Osteoblast (primary cell): Measurements from ENCODE around the gene AP5Z1. TPM values are rescaled to one million over a fixed set of nuclear protein-coding genes. Genes with fewer than 3 reads are reported as not detected.

ENCODE experiments used
- DNase-seq: peaks from one replicate; pipeline ENCODE4 v3.0.0; 2011; ENCODE audit warnings: low spot score, mixed read lengths; ENCODE audit not compliant: insufficient read length; ENCODE audit errors: missing footprints
- H2AFZ ChIP-seq: 2 replicates; pipeline ENCODE4 v1.6.0; 2011; ENCODE audit warnings: mild to moderate bottlenecking, low read length
- H3K27ac ChIP-seq: 2 replicates; pipeline ENCODE4 v1.5.1; 2011; ENCODE audit warnings: mild to moderate bottlenecking, low read depth, low read length, moderate library complexity
- H3K27me3 ChIP-seq: 2 replicates; pipeline ENCODE4 v1.6.0; 2012; ENCODE audit warnings: mild to moderate bottlenecking, control low read depth, inconsistent platforms, low read length, moderate library complexity; ENCODE audit not compliant: insufficient read depth
- H3K36me3 ChIP-seq: 2 replicates; pipeline ENCODE4 v1.5.1; 2011; ENCODE audit warnings: mild to moderate bottlenecking, low read length, control low read depth, moderate library complexity; ENCODE audit not compliant: insufficient read depth
- H3K4me1 ChIP-seq: 2 replicates; pipeline ENCODE4 v1.5.1; 2011; ENCODE audit warnings: mild to moderate bottlenecking, low read length, control low read depth, moderate library complexity; ENCODE audit not compliant: insufficient read depth
- H3K4me2 ChIP-seq: 2 replicates; pipeline ENCODE4 v1.6.0; 2011; ENCODE audit warnings: mild to moderate bottlenecking, low read length; ENCODE audit not compliant: insufficient read depth
- H3K4me3 ChIP-seq: fragments of 200-600 bp; sonication (generic); 3 replicates; pipeline ENCODE4 v1.5.1; 2012; ENCODE audit warnings: mild to moderate bottlenecking, low read length, inconsistent platforms; ENCODE audit not compliant: insufficient read depth
- H3K79me2 ChIP-seq: 2 replicates; pipeline ENCODE4 v1.6.0; 2012; ENCODE audit warnings: mild to moderate bottlenecking, low read length, control low read depth, inconsistent platforms; ENCODE audit not compliant: insufficient read depth
- H3K9me3 ChIP-seq: 2 replicates; pipeline ENCODE4 v1.5.1; 2011; ENCODE audit warnings: low read depth, low read length, control low read depth
- H4K20me1 ChIP-seq: 2 replicates; pipeline ENCODE4 v1.6.0; 2012; ENCODE audit warnings: mild to moderate bottlenecking, low read length, control low read depth; ENCODE audit not compliant: insufficient read depth
- total RNA-seq: library from RNA; depleted of rRNA; stranded (reverse); fragments of >200 nt; gene quantifications from 2 replicates; pipeline ENCODE4 v1.2.3, GENCODE V29; 2012
- TF ChIP-seq, protein P1 (sequence below): IDR thresholded peaks from 2 replicates; pipeline ENCODE4 v1.5.1; 2011; ENCODE audit warnings: mild to moderate bottlenecking, low read depth, low read length, moderate library complexity; ENCODE audit errors: extremely low read depth

Gene AP5Z1
- total RNA-seq, 1 donor = 73.1 TPM

DNA sequence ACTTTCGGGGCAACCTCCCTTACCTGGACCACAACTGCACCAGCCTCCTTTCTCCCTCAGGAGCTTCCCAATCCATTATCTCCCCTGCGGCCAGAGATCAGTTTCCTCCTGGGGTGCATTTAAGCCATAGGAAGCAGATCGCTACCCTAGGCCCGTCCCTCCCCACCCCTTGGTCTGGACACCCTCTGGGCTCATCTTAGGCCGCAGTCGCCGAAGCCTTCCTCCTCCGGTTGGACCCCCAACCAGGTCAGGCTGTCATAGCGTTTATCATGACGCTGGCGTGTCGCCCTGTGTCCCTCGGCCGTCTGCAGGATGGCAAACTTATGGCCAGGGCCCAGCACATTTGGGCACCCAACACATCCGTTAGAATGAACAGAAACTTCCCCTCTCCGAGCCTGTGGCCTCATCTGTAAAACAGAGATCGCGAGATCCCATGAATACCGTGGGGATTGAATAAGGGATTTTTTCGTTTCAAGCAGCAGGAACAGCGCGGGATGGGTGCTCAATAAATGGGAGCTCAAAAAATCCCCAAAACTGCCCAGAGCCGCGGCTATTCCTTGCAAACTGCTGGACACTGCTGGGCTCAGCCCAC, 669 bp upstream of the AP5Z1 start:
- TF ChIP-seq, protein P1, sequence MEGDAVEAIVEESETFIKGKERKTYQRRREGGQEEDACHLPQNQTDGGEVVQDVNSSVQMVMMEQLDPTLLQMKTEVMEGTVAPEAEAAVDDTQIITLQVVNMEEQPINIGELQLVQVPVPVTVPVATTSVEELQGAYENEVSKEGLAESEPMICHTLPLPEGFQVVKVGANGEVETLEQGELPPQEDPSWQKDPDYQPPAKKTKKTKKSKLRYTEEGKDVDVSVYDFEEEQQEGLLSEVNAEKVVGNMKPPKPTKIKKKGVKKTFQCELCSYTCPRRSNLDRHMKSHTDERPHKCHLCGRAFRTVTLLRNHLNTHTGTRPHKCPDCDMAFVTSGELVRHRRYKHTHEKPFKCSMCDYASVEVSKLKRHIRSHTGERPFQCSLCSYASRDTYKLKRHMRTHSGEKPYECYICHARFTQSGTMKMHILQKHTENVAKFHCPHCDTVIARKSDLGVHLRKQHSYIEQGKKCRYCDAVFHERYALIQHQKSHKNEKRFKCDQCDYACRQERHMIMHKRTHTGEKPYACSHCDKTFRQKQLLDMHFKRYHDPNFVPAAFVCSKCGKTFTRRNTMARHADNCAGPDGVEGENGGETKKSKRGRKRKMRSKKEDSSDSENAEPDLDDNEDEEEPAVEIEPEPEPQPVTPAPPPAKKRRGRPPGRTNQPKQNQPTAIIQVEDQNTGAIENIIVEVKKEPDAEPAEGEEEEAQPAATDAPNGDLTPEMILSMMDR = no peak
- Histone ChIP-seq H3K4me1 (peaks cover 16% of the 10 kb centered on the region), H3K27me3 (no peaks in the 10 kb centered on the region), H3K27ac (peak overlapping the region; percentile 95), H3K36me3 (peaks cover 17% of the 10 kb centered on the region), H2AFZ (peak overlapping the region; percentile 91), H3K9me3 (no peaks in the 10 kb centered on the region), H3K79me2 (peaks cover 34% of the 10 kb centered on the region), H3K4me2 (peak overlapping the region; percentile 93), H3K4me3 (peak overlapping the region; percentile 94), H4K20me1 (peaks cover 13% of the 10 kb centered on the region)
- peak; percentile 97 for DNase-seq

DNA sequence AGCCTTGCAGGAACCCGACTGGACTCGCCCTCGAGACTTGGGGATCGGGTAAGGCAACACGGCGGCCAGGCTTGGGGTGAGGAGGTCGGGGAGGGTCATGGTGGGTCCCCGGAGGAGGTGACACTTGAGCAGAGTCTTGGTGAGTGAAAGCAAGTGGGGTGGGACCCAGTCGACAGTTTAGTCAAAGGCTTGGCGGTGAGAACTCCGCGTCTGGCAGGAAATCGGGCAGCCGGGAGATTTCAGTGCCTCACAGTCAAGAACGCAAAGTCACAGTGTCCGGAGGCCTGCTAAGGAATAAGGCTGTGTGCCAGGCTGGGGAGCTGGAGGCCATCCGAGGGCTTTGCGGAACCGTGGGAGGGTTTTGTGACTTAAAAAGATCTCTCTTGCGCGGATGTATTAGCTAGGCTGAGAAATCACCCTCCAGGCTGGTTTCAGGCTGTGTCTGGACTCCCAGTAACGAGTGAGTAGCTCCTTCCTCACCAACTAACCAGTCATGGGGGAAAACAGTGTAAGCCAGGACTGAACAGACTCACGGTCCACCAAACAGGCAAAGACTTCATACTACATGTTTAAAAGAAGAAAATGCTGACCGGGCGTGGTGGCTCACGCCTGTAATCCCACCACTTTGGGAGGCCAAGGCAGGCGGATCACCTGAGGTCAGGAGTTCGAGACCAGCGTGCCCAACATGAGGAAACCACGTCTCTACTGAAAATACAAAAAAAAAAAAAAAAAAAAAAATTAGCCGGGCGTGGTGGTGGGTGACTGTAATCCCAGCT, 613 bp downstream of the AP5Z1 start:
- peak; percentile 94 for DNase-seq
- Histone ChIP-seq H3K36me3 (peaks cover 22% of the 10 kb centered on the region), H3K4me1 (peaks cover 16% of the 10 kb centered on the region), H3K27me3 (no peaks in the 10 kb centered on the region), H4K20me1 (peaks cover 15% of the 10 kb centered on the region), H3K9me3 (no peaks in the 10 kb centered on the region), H3K27ac (peak overlapping the region; percentile 95), H2AFZ (peak overlapping the region; percentile 74), H3K4me2 (peak overlapping the region; percentile 93), H3K4me3 (peak overlapping the region; percentile 94), H3K79me2 (peaks cover 45% of the 10 kb centered on the region)
- TF ChIP-seq, protein P1 = no peak

DNA sequence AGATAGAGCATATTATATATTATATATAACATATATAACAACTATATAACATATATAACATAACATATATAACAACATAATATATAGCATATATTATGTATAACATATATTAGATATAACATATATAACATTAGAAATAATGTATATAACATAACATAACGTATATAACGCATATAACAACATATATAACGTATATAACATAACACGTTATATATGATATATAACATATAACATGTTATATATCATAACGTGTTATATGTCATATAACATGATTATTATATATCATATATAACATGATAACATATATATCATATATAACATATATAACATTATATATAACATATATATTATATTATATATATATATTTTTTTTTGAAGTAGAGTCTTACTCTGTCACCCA, 3.7 kb downstream of the AP5Z1 start:
- Histone ChIP-seq H2AFZ (no peak overlapping the region), H3K36me3 (peaks cover 38% of the 10 kb centered on the region), H3K9me3 (no peaks in the 10 kb centered on the region), H3K4me2 (no peak overlapping the region), H3K79me2 (peaks cover 62% of the 10 kb centered on the region), H3K4me3 (no peak overlapping the region), H4K20me1 (peaks cover 19% of the 10 kb centered on the region), H3K27me3 (no peaks in the 10 kb centered on the region), H3K27ac (no peak overlapping the region), H3K4me1 (peaks cover 15% of the 10 kb centered on the region)
- TF ChIP-seq, protein P1 = no peak
- DNase-seq = no peak

DNA sequence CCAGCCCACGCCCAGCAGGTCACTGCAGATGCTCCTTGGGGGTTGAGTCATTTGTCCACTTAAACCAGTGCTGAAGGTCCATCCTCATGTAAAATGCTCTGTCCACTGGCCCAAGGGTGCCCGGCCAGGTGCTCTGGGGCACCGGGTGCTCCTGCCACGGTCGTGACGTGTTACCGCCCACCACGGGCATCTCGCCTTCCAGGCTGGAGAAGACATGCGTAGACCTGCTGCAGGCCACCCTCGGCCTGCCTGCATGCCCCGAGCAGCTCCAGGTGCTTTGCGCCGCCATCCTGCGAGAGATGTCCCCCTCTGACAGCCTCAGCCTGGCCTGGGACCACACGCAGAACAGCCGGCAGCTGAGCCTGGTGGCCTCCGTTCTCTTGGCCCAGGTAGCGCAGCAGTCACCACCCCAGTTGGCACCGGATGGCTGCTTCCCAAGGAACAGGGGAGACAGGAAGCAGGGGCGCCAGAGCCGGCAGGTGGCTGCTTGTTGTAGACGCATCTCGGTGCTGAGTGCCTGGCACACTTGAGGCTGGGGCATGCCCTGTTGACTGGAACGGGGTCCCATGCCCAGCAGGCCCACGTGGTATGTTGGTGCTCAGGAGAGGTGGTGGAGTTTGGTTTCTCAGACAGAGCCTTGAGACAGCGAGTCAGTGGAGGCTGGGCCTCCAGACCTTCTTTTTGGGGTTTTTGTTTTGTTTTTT, 6.1 kb downstream of the AP5Z1 start:
- no peaks in the 10 kb centered on the region for H3K27me3 ChIP-seq

More for the DNA sequence above, 6.1 kb downstream of the AP5Z1 start:
- no peak overlapping the region for H2AFZ ChIP-seq
- peaks cover 55% of the 10 kb centered on the region for H3K79me2 ChIP-seq
- H3K4me3 ChIP-seq = no peak overlapping the region
- no peak overlapping the region for H3K4me2 ChIP-seq
- no peaks in the 10 kb centered on the region for H3K9me3 ChIP-seq
- TF ChIP-seq, protein P1 = no peak
- no peak overlapping the region for H3K27ac ChIP-seq
- DNase-seq = no peak
- H3K4me1 ChIP-seq = peaks cover 6% of the 10 kb centered on the region
- peaks cover 19% of the 10 kb centered on the region for H4K20me1 ChIP-seq
- H3K36me3 ChIP-seq = peaks cover 50% of the 10 kb centered on the region
